Stomach (tissue), 19 donors: ENCODE results near the gene SNX9. TPM values are rescaled to one million over a fixed set of nuclear protein-coding genes. Genes with fewer than 3 reads are reported as not detected.

ENCODE experiments used
- DNase-seq, 2 donors: peaks; one replicate each; pipeline versions ENCODE4 v3.0.0 to v3.0.0-alpha.2; 2013 to 2019
- H3K27ac ChIP-seq, 5 donors: fragments of 200-600 bp in 4 of 5; sonication (generic) in 4 of 5; one replicate each; pipeline ENCODE4 v1.5.1; 2013 to 2019; ENCODE audit warnings: mild to moderate bottlenecking in 1 of 5, moderate library complexity in 1 of 5
- H3K27me3 ChIP-seq, 3 donors: fragments of 200-600 bp; sonication (generic); one replicate each; pipeline ENCODE4 v1.5.1; 2017 to 2019; ENCODE audit warnings: mixed run types in 1 of 3
- H3K36me3 ChIP-seq, 4 donors: fragments of 200-600 bp; sonication (generic); 1 replicate in 3 of 4; 2 replicates in 1 of 4; pipeline ENCODE4 v1.5.1; 2016 to 2019
- H3K4me1 ChIP-seq, 4 donors: fragments of 200-600 bp; sonication (generic); one replicate each; pipeline ENCODE4 v1.5.1; 2016 to 2019
- H3K4me3 ChIP-seq, 4 donors: fragments of 200-600 bp; sonication (generic) in 3 of 4; one replicate each; pipeline ENCODE4 v1.5.1; 2016 to 2019; ENCODE audit warnings: mild to moderate bottlenecking in 1 of 4
- H3K9me3 ChIP-seq, 4 donors: fragments of 200-600 bp; sonication (generic); one replicate each; pipeline ENCODE4 v1.5.1; 2016 to 2019
- EP300 ChIP-seq: sonication (generic); formaldehyde crosslinking; IDR thresholded peaks from one replicate; pipeline ENCODE4 v1.6.1; 2017; ENCODE audit warnings: antibody characterized with exemption
- POLR2A ChIP-seq, 4 donors: fragments of 450-650 bp; IDR thresholded peaks; one replicate each; pipeline ENCODE4 v1.6.1; 2016; ENCODE audit warnings: antibody characterized with exemption in 4 of 4, control low read depth in 2 of 4, mild to moderate bottlenecking in 1 of 4, moderate library complexity in 1 of 4
- POLR2AphosphoS5 ChIP-seq, 3 donors: sonication (generic); formaldehyde crosslinking; IDR thresholded peaks; one replicate each; pipeline ENCODE4 v1.6.1; 2016; ENCODE audit warnings: antibody characterized with exemption in 3 of 3
- WGBS, 5 donors: extraction: QIAGEN DNeasy Blood & Tissue Kit in 3 of 5; methylation state at CpG; one replicate each; pipeline versions ENCODE4 v1.1.5 to v1.1.7; 2013 to 2018; 5-methylcytosine and 5-hydroxymethylcytosine counted together
- intact Hi-C: fragments of 100-400 bp; cut with DNase I; formaldehyde crosslinking; loops from one replicate; pipeline ENCODE4 v1.15.1; 2023; ENCODE audit warnings: low total_unique reads
- long read RNA-seq, 10 donors: transcript quantifications; one replicate each; lab custom pipeline, GENCODE V29; 2026
- polyA plus RNA-seq, 3 donors: library from polyadenylated mRNA; stranded (reverse); fragments of 200-250 nt; gene quantifications; one replicate each; pipeline ENCODE4 v1.2.3, GENCODE V29; 2013
- total RNA-seq, 5 donors: library from RNA; depleted of rRNA; stranded (reverse); fragments of >200 nt; gene quantifications; one replicate each; pipeline versions ENCODE4 v1.1.0 to v1.2.3, GENCODE V29; 2014 to 2016
- TF ChIP-seq, protein P1 (sequence below), 7 experiments: fragments of 450-650 bp in 4 of 7; fragments of 200-600 bp in 3 of 7; sonication (generic) in 3 of 7; IDR thresholded peaks; one replicate each; pipeline ENCODE4 v1.5.1; 2016 to 2019; ENCODE audit warnings: antibody characterized with exemption in 7 of 7, control low read depth in 2 of 7, mild to moderate bottlenecking in 1 of 7
- donor health status: healthy with polysubstance abuse.
- donor health status: Bipolar disorder and iron deficiency.
- donor health status: healthy.

The SNX9 gene
- total RNA-seq (10 to 100 TPM; 22.9 to 55.3 (median 37.9) TPM), polyA plus RNA-seq (10 to 100 TPM; 21.4 to 58.7 (median 39.4) TPM)
- long read RNA-seq, donor 1, full-length matches to known transcripts: 1 of 1 reads
- long read RNA-seq, donor 1, partial matches to known transcripts: 0 of 1 reads
- long read RNA-seq, donor 1, other reads (novel, unspliced or antisense): 0 of 1 reads
- long read RNA-seq, donor 2, full-length matches to known transcripts: 9 of 9 reads
- long read RNA-seq, donor 2, partial matches to known transcripts: 0 of 9 reads
- long read RNA-seq, donor 2, other reads (novel, unspliced or antisense): 0 of 9 reads
- long read RNA-seq, donor 3, full-length matches to known transcripts: 1 of 1 reads
- long read RNA-seq, donor 3, partial matches to known transcripts: 0 of 1 reads
- long read RNA-seq, donor 3, other reads (novel, unspliced or antisense): 0 of 1 reads
- long read RNA-seq, donor 4: 0 reads
- long read RNA-seq, donor 5, full-length matches to known transcripts: 5 of 5 reads
- long read RNA-seq, donor 5, partial matches to known transcripts: 0 of 5 reads
- long read RNA-seq, donor 5, other reads (novel, unspliced or antisense): 0 of 5 reads
- long read RNA-seq, donor 6, full-length matches to known transcripts: 12 of 12 reads
- long read RNA-seq, donor 6, partial matches to known transcripts: 0 of 12 reads
- long read RNA-seq, donor 6, other reads (novel, unspliced or antisense): 0 of 12 reads
- long read RNA-seq, donor 7, full-length matches to known transcripts: 10 of 10 reads
- long read RNA-seq, donor 7, partial matches to known transcripts: 0 of 10 reads
- long read RNA-seq, donor 7, other reads (novel, unspliced or antisense): 0 of 10 reads
- long read RNA-seq, donor 8, full-length matches to known transcripts: 6 of 6 reads
- long read RNA-seq, donor 8, partial matches to known transcripts: 0 of 6 reads
- long read RNA-seq, donor 8, other reads (novel, unspliced or antisense): 0 of 6 reads
- long read RNA-seq, donor 9: 0 reads
- long read RNA-seq, donor 10, full-length matches to known transcripts: 6 of 6 reads
- long read RNA-seq, donor 10, partial matches to known transcripts: 0 of 6 reads
- long read RNA-seq, donor 10, other reads (novel, unspliced or antisense): 0 of 6 reads

DNA sequence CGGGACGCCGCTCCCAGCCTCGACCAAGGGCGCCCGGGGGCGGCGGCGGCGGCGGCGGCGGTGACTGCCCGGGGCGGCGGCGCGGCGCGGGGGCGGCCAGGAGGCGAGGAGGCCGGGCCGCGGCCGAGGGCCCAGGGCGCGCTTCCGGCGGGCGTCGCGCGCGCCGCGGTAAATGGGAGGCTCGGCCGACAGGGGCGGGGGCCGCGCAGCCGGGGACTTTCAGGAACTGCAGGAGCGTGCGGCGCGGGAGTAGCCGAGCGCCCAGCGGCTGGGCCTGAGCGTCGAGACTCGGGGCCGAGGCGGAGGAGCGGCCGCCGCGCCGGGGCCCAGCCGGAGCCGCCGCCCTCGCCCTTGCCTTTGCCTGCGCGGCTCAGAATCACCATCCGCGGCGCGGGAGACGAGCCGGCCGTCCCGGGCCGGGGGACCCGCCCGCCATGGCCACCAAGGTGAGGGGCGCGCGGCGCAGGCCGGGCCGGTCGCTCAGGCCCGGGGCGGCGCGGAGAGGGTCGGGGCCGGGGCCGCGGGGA lies at the start of gene SNX9:
Gene SNX9, plus strand, starts transcription at position 246 of the 527 bp plus-strand sequence. Its CDS starts 189 bp downstream, at position 435.
- peak; percentile 84 to 92 for DNase-seq
- intact Hi-C loops: no loop called here
- WGBS, 5 donors: 0 to 1% (median 0%) methylated on average over 26 to 91 of the region's 92 CpGs; no CpG with 5 or more reads in 1 of the 5 donors

DNA sequence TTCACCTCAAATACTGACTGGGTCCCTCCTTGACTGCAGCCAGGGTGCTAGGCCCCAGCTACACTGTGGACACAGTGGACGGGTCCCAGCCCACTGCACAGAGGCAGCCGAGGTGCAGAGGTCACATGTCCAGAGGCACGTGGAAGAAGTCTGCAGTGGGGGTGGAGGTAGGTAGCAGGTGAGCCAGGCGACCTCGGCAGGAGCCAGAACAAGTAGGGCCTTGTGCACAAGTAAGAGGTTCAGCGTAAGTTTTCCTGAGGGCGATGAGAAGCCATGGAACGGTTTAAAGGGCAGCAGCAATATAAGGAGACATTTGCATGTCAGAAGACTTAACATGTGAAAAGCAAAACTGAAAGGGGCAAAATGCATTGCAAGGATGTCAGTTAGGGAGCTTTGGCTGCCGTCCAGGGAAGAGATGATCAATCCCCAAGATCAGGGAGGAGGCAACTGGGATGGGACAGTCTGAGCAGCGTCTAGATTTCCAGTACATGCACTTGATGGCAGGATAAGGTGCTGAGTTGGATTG lies 49.7 kb upstream of the SNX9 start:
- no peak overlapping the region for H3K27ac ChIP-seq
- H3K4me1 ChIP-seq: peaks cover 0 to 16% (median 10%) of the 10 kb centered on the region in 4 donors
- intact Hi-C loops: no loop called here
- no peak overlapping the region for H3K4me3 ChIP-seq
- WGBS, 5 donors: 61 to 70% (median 65%) methylated on average over 10 of the region's 10 CpGs
- TF ChIP-seq POLR2AphosphoS5 (IDR thresholded peaks at IDR 0.05) (no peak), POLR2A (IDR thresholded peaks at IDR 0.05) (no peak), EP300 (no peak)
- TF ChIP-seq, protein P1, sequence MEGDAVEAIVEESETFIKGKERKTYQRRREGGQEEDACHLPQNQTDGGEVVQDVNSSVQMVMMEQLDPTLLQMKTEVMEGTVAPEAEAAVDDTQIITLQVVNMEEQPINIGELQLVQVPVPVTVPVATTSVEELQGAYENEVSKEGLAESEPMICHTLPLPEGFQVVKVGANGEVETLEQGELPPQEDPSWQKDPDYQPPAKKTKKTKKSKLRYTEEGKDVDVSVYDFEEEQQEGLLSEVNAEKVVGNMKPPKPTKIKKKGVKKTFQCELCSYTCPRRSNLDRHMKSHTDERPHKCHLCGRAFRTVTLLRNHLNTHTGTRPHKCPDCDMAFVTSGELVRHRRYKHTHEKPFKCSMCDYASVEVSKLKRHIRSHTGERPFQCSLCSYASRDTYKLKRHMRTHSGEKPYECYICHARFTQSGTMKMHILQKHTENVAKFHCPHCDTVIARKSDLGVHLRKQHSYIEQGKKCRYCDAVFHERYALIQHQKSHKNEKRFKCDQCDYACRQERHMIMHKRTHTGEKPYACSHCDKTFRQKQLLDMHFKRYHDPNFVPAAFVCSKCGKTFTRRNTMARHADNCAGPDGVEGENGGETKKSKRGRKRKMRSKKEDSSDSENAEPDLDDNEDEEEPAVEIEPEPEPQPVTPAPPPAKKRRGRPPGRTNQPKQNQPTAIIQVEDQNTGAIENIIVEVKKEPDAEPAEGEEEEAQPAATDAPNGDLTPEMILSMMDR (IDR thresholded peaks at IDR 0.05): no peak
- no peaks in the 10 kb centered on the region for H3K9me3 ChIP-seq
- H3K27me3 ChIP-seq: peaks cover 0 to 9% (median 0%) of the 10 kb centered on the region in 3 donors
- DNase-seq: no peak
- H3K36me3 ChIP-seq: no peaks in the 10 kb centered on the region

More for the DNA sequence above, at the start of gene SNX9:
- H3K27me3 ChIP-seq: no peaks in the 10 kb centered on the region
- no peaks in the 10 kb centered on the region for H3K9me3 ChIP-seq
- H3K4me3 ChIP-seq: peak within 1 kb of the TSS; percentile 62 to 85 (median 76)
- no peaks in the 10 kb centered on the region for H3K36me3 ChIP-seq
- peak; percentile 6 to 83 (median 73) for TF ChIP-seq POLR2AphosphoS5 (IDR thresholded peaks at IDR 0.05)
- no peak for TF ChIP-seq EP300
- TF ChIP-seq, protein P1 (IDR thresholded peaks at IDR 0.05): peak in 1 of 7 experiments; percentile 15
- TF ChIP-seq POLR2A (IDR thresholded peaks at IDR 0.05): no peak
- peaks cover 10 to 40% (median 25%) of the 10 kb centered on the region in 4 donors for H3K4me1 ChIP-seq
- H3K27ac ChIP-seq: peak within 1 kb of the TSS; percentile 97 to 99 (median 98)

DNA sequence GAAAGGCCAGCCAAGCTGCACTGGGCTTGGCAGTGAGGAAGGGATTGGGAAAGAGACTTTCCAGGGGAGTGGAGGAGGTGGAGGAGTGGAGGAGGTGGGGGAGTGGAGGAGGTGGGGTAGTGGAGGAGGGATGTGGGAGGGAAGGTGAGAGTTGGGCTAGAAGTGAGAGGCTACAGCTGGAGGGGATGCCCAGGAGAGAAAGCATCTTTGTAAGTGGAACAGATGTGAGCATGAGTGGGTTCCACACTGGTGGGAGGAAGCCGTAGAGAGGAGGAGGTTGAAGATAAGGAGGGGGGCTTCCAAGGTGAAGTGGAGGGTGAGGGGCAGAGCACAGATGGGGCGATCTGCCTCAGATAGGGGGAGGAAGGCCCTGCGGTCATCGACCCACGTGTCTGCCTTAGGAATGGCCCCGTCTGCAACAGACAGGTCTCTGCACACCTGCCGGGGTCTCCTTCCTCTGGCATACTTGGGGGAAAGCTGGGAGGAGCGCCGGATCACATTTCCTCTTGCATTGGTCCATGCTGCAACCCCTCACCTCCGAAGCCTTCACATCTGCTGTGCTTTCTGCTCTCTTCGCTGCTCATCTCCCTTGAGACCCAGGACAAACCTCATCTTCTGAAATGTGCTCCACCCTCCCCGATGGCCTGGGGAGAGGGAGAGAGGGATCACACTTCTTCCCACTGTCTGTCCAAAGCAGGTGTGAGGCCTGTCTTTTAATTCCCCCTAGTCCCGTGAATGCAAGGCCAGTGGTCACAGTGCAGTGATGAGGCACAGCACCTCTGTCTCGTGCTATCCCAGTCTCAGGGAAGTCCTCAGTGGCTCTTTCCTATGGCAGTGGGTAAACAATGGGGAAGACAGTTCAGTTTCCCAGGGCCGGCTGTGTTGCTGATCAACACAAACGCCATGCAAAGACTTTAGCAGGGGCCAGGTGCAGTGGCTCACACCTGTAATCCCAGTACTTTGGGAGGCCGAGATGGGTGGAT lies 48.6 kb upstream of the SNX9 start:
- intact Hi-C loops: no loop called here
- Histone ChIP-seq H3K4me1 (peaks cover 0 to 9% (median 8%) of the 10 kb centered on the region in 4 donors), H3K36me3 (no peaks in the 10 kb centered on the region), H3K27me3 (peaks cover 0 to 9% (median 0%) of the 10 kb centered on the region in 3 donors), H3K27ac (no peak overlapping the region), H3K4me3 (no peak overlapping the region), H3K9me3 (no peaks in the 10 kb centered on the region)
- DNase-seq: no peak
- 67 to 76% (median 70%) methylated on average over 16 to 17 of the region's 17 CpGs for WGBS, 5 donors
- TF ChIP-seq POLR2AphosphoS5 (IDR thresholded peaks at IDR 0.05) (no peak), EP300 (no peak), POLR2A (IDR thresholded peaks at IDR 0.05) (no peak)
- TF ChIP-seq, protein P1 (IDR thresholded peaks at IDR 0.05): no peak
